SH-SY5Y (cell line): ENCODE measurements around the gene CZIB.

Source experiments
- GATA2 ChIP-seq: IDR thresholded peaks from 2 replicates; pipeline ENCODE4 v1.6.1; 2011; ENCODE audit warnings: mild to moderate bottlenecking, low read depth, low read length
- GATA3 ChIP-seq: IDR thresholded peaks from 2 replicates; pipeline ENCODE4 v1.6.1; 2011; ENCODE audit warnings: low read depth, mild to moderate bottlenecking, low read length, moderate library complexity

DNA sequence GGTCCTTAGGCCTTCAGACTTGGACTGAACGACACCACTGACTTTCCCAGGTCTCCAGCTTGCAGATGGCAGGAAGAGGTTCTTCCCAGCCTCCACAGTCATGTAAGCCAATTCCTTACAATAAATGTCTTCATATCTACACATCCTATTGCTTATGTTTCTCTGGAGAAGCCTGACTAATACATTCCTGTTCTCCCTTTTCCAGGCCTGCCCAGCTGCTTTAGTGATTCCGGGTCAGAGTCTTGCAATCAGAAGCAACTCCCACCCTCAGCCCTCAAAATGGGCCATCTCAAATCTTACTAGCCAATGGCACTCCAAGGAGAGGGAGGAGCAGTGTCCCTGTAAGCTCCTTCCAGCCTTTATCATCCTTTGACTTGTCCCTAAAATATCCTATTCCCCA lies 40.2 kb downstream of the CZIB start:
- TF ChIP-seq GATA3 (no peak), GATA2 (no peak)
